SK-N-SH (cell line): ENCODE measurements around the gene CES3. TPM values are rescaled to one million over a fixed set of nuclear protein-coding genes. Genes with fewer than 3 reads are reported as not detected.

Experiments used
- CTCF ChIA-PET: fragments of 300-600, 350-600 bp; formaldehyde crosslinking; extraction: SDS; loops from one replicate; lab custom pipeline; 2021; lab: Yijun Ruan, JAX
- POLR2A ChIA-PET: fragments of 350-600 bp; sonication (Branson Sonifier 250); formaldehyde crosslinking; extraction: SDS; loops from one replicate; lab custom pipeline; 2020; ENCODE audit warnings: antibody characterized with exemption, inconsistent platforms; lab: Yijun Ruan, JAX
- DNase-seq: peaks from one replicate; pipeline ENCODE4 v3.0.0; 2012
- H2AFZ ChIP-seq: fragments of 200-600 bp; sonication (generic); 2 replicates; pipeline ENCODE4 v1.8.1; 2016; ENCODE audit warnings: antibody characterized with exemption, mild to moderate bottlenecking, low read depth
- H3F3A ChIP-seq: fragments of 200-600 bp; sonication (generic); replicated peaks from 2 replicates; pipeline ENCODE3; 2016; ENCODE audit warnings: antibody characterized with exemption, mild to moderate bottlenecking; ENCODE audit not compliant: insufficient read depth
- H3K27ac ChIP-seq, 2 experiments: fragments of 200-500 bp in 1 of 2; fragments of 200-600 bp in 1 of 2; sonication (Bioruptor generic) in 1 of 2; sonication (generic), shearing (Covaris generic) in 1 of 2; 2 replicates each; pipeline versions ENCODE4 v1.5.1 to v1.6.1; 2014 to 2016; ENCODE audit warnings: low read depth in 2 of 2, inconsistent platforms in 1 of 2, low read length in 1 of 2, mild to moderate bottlenecking in 1 of 2, mixed read lengths in 1 of 2
- H3K27me3 ChIP-seq: fragments of 200-600 bp; sonication (generic), shearing (Covaris generic); 2 replicates; pipeline ENCODE4 v1.6.1; 2016; ENCODE audit warnings: mixed run types; ENCODE audit not compliant: insufficient read depth
- H3K36me3 ChIP-seq, 2 experiments: fragments of 200-500 bp in 1 of 2; fragments of 200-600 bp in 1 of 2; sonication (Bioruptor generic) in 1 of 2; sonication (generic) in 1 of 2; replicated peaks in 1 of 2; 2 replicates each; pipeline versions ENCODE3 to v1.5.1; 2014 to 2016; ENCODE audit warnings: low read length in 1 of 2, mild to moderate bottlenecking in 1 of 2; ENCODE audit not compliant: insufficient read depth in 2 of 2, control insufficient read depth in 1 of 2
- H3K4me1 ChIP-seq, 2 experiments: fragments of 200-500 bp in 1 of 2; fragments of 200-600 bp in 1 of 2; sonication (Bioruptor generic) in 1 of 2; sonication (generic), shearing (Covaris generic) in 1 of 2; 2 replicates each; pipeline versions ENCODE4 v1.5.1 to v1.6.1; 2014 to 2016; ENCODE audit warnings: low read depth in 1 of 2, low read length in 1 of 2, mixed run types in 1 of 2; ENCODE audit not compliant: insufficient read depth in 2 of 2, control insufficient read depth in 1 of 2
- H3K4me2 ChIP-seq: fragments of 200-600 bp; sonication (generic), shearing (Covaris generic); 2 replicates; pipeline ENCODE4 v1.6.1; 2017; ENCODE audit warnings: mixed run types
- H3K4me3 ChIP-seq, 2 experiments: fragments of 200-500 bp in 1 of 2; fragments of 200-600 bp in 1 of 2; sonication (Bioruptor generic) in 1 of 2; sonication (generic), shearing (Covaris generic) in 1 of 2; 2 replicates each; pipeline versions ENCODE4 v1.5.1 to v1.8.1; 2014 to 2016; ENCODE audit warnings: low read depth in 2 of 2, inconsistent platforms in 1 of 2, low read length in 1 of 2, mild to moderate bottlenecking in 1 of 2, mixed read lengths in 1 of 2, moderate library complexity in 1 of 2
- H3K79me2 ChIP-seq: fragments of 200-600 bp; sonication (generic); 2 replicates; pipeline ENCODE4 v1.8.1; 2017; ENCODE audit warnings: mild to moderate bottlenecking; ENCODE audit not compliant: insufficient read depth
- H3K9ac ChIP-seq: fragments of 200-600 bp; sonication (generic); 2 replicates; pipeline ENCODE4 v1.6.1; 2017; ENCODE audit warnings: mixed run types
- H3K9me2 ChIP-seq: fragments of 200-600 bp; sonication (generic); 2 replicates; pipeline ENCODE4 v1.6.1; 2017; ENCODE audit warnings: mixed run types
- H3K9me3 ChIP-seq: fragments of 200-600 bp; sonication (generic); 2 replicates; pipeline ENCODE4 v1.6.1; 2017; ENCODE audit warnings: mixed run types, mild to moderate bottlenecking, moderate library complexity
- H4K20me1 ChIP-seq: fragments of 200-600 bp; sonication (generic); 2 replicates; pipeline ENCODE4 v1.6.1; 2017; ENCODE audit warnings: mild to moderate bottlenecking, mixed run types; ENCODE audit not compliant: insufficient read depth
- CHD2 ChIP-seq: fragments of 150-350 bp; IDR thresholded peaks from 2 replicates; pipeline ENCODE4 v1.6.1; 2018; ENCODE audit warnings: low read length; ENCODE audit not compliant: partially characterized antibody
- ELF1 ChIP-seq: IDR thresholded peaks from 2 replicates; pipeline ENCODE4 v1.4.0; 2012
- EP300 ChIP-seq, 2 experiments: IDR thresholded peaks; 2 replicates each; pipeline versions ENCODE4 v1.4.0 to v1.6.1; 2012; ENCODE audit warnings: borderline replicate concordance in 1 of 2, low read depth in 1 of 2, low read length in 1 of 2
- FOXJ3 ChIP-seq: sonication (generic); formaldehyde crosslinking; IDR thresholded peaks from 2 replicates; pipeline ENCODE4 v1.5.1; 2020; ENCODE audit warnings: mild to moderate bottlenecking, missing genetic modification reagents
- FOXM1 ChIP-seq: IDR thresholded peaks from 2 replicates; pipeline ENCODE4 v1.4.0; 2012; ENCODE audit warnings: low read depth, mild to moderate bottlenecking
- MXI1 ChIP-seq: IDR thresholded peaks from 2 replicates; pipeline ENCODE4 v1.6.1; 2012; ENCODE audit warnings: mild to moderate bottlenecking, low read depth, low read length, improper control_type of control experiment
- NFIC ChIP-seq: IDR thresholded peaks from 2 replicates; pipeline ENCODE4 v1.4.0; 2012; ENCODE audit warnings: borderline replicate concordance
- NRF1 ChIP-seq: IDR thresholded peaks from 2 replicates; pipeline ENCODE4 v1.6.1; 2012; ENCODE audit warnings: low read depth, mild to moderate bottlenecking, low read length
- RAD21 ChIP-seq: IDR thresholded peaks from 2 replicates; pipeline ENCODE4 v1.6.1; 2012; ENCODE audit warnings: mild to moderate bottlenecking, low read length
- REST ChIP-seq: IDR thresholded peaks from 2 replicates; pipeline ENCODE4 v1.6.1; 2012; ENCODE audit warnings: mild to moderate bottlenecking, low read depth, low read length, moderate library complexity
- RFX5 ChIP-seq: IDR thresholded peaks from 2 replicates; pipeline ENCODE4 v1.6.1; 2012; ENCODE audit warnings: mild to moderate bottlenecking, improper control_type of control experiment, low read length
- SMC3 ChIP-seq: IDR thresholded peaks from 2 replicates; pipeline ENCODE4 v1.6.1; 2012; ENCODE audit warnings: low read depth, low read length, improper control_type of control experiment
- USF2 ChIP-seq: fragments of 150-350 bp; IDR thresholded peaks from 2 replicates; pipeline ENCODE4 v1.6.1; 2017; ENCODE audit warnings: antibody characterized with exemption, low read length, low read depth, borderline replicate concordance
- YY1 ChIP-seq: IDR thresholded peaks from 2 replicates; pipeline ENCODE4 v1.4.0; 2012; ENCODE audit warnings: low read depth, mild to moderate bottlenecking
- WGBS: methylation state at CpG from one replicate; pipeline ENCODE4 v1.1.6; 2017; ENCODE audit warnings: low lambda C conversion rate; 5-methylcytosine and 5-hydroxymethylcytosine counted together
- polyA plus RNA-seq, 3 experiments: library from polyadenylated mRNA; depleted of rRNA; stranded (reverse); fragments of >200 nt; gene quantifications; 2 replicates each; pipeline ENCODE4 v1.2.3, GENCODE V29; 2012
- TF ChIP-seq, protein P1 (sequence below): fragments of 150-350 bp; IDR thresholded peaks from 2 replicates; pipeline ENCODE4 v1.6.1; 2016; ENCODE audit warnings: mild to moderate bottlenecking, low read depth, low read length
- TF ChIP-seq, protein P2 (sequence below): fragments of 200-600 bp; sonication (generic); IDR thresholded peaks from 2 replicates; pipeline ENCODE4 v1.6.1; 2017; ENCODE audit warnings: antibody characterized with exemption, mild to moderate bottlenecking, moderate library complexity
- TF ChIP-seq, protein P3 (sequence below): IDR thresholded peaks from 2 replicates; pipeline ENCODE4 v1.4.0; 2012; ENCODE audit warnings: low read depth, borderline replicate concordance
- TF ChIP-seq, protein P4 (sequence below): IDR thresholded peaks from 2 replicates; pipeline ENCODE4; 2012

The CES3 gene
- polyA plus RNA-seq, 1 of the 3 experiments (the other 2 are of a cell fraction), result 1.4 TPM

DNA sequence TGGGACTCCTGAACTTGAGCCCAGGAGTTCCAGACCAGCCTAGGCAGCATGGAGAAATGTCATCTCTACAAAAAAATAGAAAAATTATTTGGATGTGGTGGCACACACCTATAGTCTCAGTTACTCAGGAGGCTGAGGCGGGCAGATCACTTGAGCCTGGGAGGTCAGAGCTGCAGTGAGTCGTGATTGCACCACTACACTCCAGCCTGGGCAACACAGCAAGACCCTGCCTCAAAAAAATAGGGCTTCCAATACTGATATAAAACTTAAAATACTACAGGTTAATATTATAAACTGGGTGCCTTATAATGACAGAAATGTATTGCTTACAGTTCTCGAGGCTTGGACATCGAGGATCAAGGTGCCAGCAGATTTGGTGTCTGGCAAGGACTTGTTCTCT is 15.1 kb upstream of the CES3 start:
- Histone ChIP-seq H4K20me1 (no peaks in the 10 kb centered on the region), H2AFZ (no peak overlapping the region), H3F3A (peaks cover 13% of the 10 kb centered on the region), H3K4me1 (peaks cover 0 to 8% of the 10 kb centered on the region in 2 experiments; a peak in 1 of 4 replicates), H3K4me3 (no peak overlapping the region), H3K9ac (no peak overlapping the region), H3K4me2 (no peak overlapping the region), H3K27ac (no peak overlapping the region), H3K79me2 (no peaks in the 10 kb centered on the region), H3K27me3 (no peaks in the 10 kb centered on the region), H3K9me2 (no peaks in the 10 kb centered on the region), H3K36me3 (peaks cover 5 to 29% of the 10 kb centered on the region in 2 experiments), H3K9me3 (no peaks in the 10 kb centered on the region)
- TF ChIP-seq ELF1, result no peak
- no peak for TF ChIP-seq FOXM1
- ChIA-PET CTCF (interaction anchor here (1.3 to 3.6 kb wide), 6 partner anchors 8 to 62 kb away, joined by 3 to 22 read pairs (median 8); partner anchors contain the start of gene CES3), POLR2A (interaction anchor here (0.8 kb wide), 1 partner anchor 257 kb away, joined by 3 read pairs; no protein-coding TSS in a partner anchor)
- 75% methylated on average over 4 of the region's 4 CpGs for WGBS
- DNase-seq, result no peak

DNA sequence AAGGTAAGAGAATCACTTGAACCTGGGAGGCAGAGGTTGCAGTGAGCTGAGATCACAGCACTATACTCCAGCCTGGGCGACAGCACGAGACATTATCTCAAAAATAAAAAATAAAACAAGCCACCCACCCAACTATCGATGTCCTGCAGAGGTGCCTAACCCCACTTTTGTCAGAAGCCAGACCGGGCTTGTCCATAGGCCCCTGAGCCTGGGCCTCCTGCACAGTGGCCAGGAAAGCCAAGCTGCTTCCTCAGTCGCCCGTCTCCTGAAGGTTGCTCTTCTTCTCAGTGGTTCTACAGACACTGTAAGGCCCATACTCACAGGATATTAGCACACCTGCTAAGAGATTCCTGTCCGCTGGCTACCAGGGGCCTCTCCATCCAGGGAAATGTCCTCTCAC is 14.5 kb upstream of the CES3 start:
- peaks cover 0 to 8% of the 10 kb centered on the region in 2 experiments; a peak in 1 of 4 replicates for H3K4me1 ChIP-seq
- H3F3A ChIP-seq, result peaks cover 14% of the 10 kb centered on the region
- WGBS, result 66% methylated on average over 4 of the region's 7 CpGs
- H3K4me3 ChIP-seq, result no peak overlapping the region
- no peaks in the 10 kb centered on the region for H3K79me2 ChIP-seq
- H3K9ac ChIP-seq, result no peak overlapping the region
- H2AFZ ChIP-seq, result no peak overlapping the region
- CTCF ChIA-PET, result interaction anchor here (0.6 to 3.6 kb wide), 9 partner anchors 8 to 272 kb away, joined by 3 to 22 read pairs (median 6); partner anchors contain the start of gene CES3
- POLR2A ChIA-PET, result interaction anchor here (0.8 kb wide), 1 partner anchor 257 kb away, joined by 3 read pairs; no protein-coding TSS in a partner anchor
- no peaks in the 10 kb centered on the region; the same call in 1 of the 2 replicates for H3K9me3 ChIP-seq
- no peaks in the 10 kb centered on the region for H3K27me3 ChIP-seq
- peaks cover 5 to 23% of the 10 kb centered on the region in 2 experiments for H3K36me3 ChIP-seq
- H4K20me1 ChIP-seq, result no peaks in the 10 kb centered on the region
- no peak for DNase-seq
- H3K4me2 ChIP-seq, result no peak overlapping the region
- H3K27ac ChIP-seq, result no peak overlapping the region
- H3K9me2 ChIP-seq, result no peaks in the 10 kb centered on the region
- no peak for TF ChIP-seq EP300 (IDR thresholded peaks at IDR 0.05; ENCODE audit: borderline replicate concordance in 1 of 2, low read depth in 1 of 2, low read length in 1 of 2)
- no peak for TF ChIP-seq NRF1
- TF ChIP-seq REST, result no peak
- TF ChIP-seq, protein P1, sequence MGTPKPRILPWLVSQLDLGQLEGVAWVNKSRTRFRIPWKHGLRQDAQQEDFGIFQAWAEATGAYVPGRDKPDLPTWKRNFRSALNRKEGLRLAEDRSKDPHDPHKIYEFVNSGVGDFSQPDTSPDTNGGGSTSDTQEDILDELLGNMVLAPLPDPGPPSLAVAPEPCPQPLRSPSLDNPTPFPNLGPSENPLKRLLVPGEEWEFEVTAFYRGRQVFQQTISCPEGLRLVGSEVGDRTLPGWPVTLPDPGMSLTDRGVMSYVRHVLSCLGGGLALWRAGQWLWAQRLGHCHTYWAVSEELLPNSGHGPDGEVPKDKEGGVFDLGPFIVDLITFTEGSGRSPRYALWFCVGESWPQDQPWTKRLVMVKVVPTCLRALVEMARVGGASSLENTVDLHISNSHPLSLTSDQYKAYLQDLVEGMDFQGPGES, result no peak
- TF ChIP-seq, protein P2, sequence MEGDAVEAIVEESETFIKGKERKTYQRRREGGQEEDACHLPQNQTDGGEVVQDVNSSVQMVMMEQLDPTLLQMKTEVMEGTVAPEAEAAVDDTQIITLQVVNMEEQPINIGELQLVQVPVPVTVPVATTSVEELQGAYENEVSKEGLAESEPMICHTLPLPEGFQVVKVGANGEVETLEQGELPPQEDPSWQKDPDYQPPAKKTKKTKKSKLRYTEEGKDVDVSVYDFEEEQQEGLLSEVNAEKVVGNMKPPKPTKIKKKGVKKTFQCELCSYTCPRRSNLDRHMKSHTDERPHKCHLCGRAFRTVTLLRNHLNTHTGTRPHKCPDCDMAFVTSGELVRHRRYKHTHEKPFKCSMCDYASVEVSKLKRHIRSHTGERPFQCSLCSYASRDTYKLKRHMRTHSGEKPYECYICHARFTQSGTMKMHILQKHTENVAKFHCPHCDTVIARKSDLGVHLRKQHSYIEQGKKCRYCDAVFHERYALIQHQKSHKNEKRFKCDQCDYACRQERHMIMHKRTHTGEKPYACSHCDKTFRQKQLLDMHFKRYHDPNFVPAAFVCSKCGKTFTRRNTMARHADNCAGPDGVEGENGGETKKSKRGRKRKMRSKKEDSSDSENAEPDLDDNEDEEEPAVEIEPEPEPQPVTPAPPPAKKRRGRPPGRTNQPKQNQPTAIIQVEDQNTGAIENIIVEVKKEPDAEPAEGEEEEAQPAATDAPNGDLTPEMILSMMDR, result no peak
- no peak for TF ChIP-seq YY1
- no peak for TF ChIP-seq RFX5
- no peak for TF ChIP-seq ELF1
- TF ChIP-seq MXI1, result no peak
- no peak for TF ChIP-seq SMC3
- no peak for TF ChIP-seq CHD2
- TF ChIP-seq USF2, result no peak
- TF ChIP-seq FOXM1, result no peak
- TF ChIP-seq NFIC, result no peak
- TF ChIP-seq FOXJ3 (CRISPR knock-in tag), result no peak
- no peak for TF ChIP-seq RAD21
- TF ChIP-seq, protein P3, sequence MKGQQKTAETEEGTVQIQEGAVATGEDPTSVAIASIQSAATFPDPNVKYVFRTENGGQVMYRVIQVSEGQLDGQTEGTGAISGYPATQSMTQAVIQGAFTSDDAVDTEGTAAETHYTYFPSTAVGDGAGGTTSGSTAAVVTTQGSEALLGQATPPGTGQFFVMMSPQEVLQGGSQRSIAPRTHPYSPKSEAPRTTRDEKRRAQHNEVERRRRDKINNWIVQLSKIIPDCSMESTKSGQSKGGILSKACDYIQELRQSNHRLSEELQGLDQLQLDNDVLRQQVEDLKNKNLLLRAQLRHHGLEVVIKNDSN, result no peak
- TF ChIP-seq, protein P4, sequence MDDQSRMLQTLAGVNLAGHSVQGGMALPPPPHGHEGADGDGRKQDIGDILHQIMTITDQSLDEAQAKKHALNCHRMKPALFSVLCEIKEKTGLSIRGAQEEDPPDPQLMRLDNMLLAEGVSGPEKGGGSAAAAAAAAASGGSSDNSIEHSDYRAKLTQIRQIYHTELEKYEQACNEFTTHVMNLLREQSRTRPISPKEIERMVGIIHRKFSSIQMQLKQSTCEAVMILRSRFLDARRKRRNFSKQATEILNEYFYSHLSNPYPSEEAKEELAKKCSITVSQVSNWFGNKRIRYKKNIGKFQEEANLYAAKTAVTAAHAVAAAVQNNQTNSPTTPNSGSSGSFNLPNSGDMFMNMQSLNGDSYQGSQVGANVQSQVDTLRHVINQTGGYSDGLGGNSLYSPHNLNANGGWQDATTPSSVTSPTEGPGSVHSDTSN, result no peak
